Measurements from ENCODE around the gene KDM1A.

KDM1A gene

GRCh38 chr1:22976461-22977243, 42.6 kb upstream of the KDM1A start (continued):
- TF ChIP-seq ZNF433 (tag by site-specific recombination; IDR thresholded peaks at IDR 0.05; ENCODE audit: low read depth) (no peak), ZNF707 (tag by site-specific recombination; IDR thresholded peaks at IDR 0.05) (no peak), IKZF3 (tag by site-specific recombination; IDR thresholded peaks at IDR 0.05) (no peak), GLIS2 (tag by site-specific recombination; IDR thresholded peaks at IDR 0.05) (no peak), SP2 (tag by site-specific recombination; IDR thresholded peaks at IDR 0.05) (no peak), ZNF518A (tag by site-specific recombination; conservative IDR thresholded peaks at IDR 0.05; ENCODE audit: low read depth) (no peak), CTCF (tag by site-specific recombination; IDR thresholded peaks at IDR 0.05) (peak; percentile 96), ZNF248 (tag by site-specific recombination; IDR thresholded peaks at IDR 0.05) (no peak), ZFP3 (tag by site-specific recombination; IDR thresholded peaks at IDR 0.05; ENCODE audit: low read depth) (no peak)
- TF ChIP-seq, protein P1, sequence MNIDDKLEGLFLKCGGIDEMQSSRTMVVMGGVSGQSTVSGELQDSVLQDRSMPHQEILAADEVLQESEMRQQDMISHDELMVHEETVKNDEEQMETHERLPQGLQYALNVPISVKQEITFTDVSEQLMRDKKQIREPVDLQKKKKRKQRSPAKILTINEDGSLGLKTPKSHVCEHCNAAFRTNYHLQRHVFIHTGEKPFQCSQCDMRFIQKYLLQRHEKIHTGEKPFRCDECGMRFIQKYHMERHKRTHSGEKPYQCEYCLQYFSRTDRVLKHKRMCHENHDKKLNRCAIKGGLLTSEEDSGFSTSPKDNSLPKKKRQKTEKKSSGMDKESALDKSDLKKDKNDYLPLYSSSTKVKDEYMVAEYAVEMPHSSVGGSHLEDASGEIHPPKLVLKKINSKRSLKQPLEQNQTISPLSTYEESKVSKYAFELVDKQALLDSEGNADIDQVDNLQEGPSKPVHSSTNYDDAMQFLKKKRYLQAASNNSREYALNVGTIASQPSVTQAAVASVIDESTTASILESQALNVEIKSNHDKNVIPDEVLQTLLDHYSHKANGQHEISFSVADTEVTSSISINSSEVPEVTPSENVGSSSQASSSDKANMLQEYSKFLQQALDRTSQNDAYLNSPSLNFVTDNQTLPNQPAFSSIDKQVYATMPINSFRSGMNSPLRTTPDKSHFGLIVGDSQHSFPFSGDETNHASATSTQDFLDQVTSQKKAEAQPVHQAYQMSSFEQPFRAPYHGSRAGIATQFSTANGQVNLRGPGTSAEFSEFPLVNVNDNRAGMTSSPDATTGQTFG (tag by site-specific recombination; IDR thresholded peaks at IDR 0.05; ENCODE audit: borderline replicate concordance), result no peak
- TF ChIP-seq, protein P2, sequence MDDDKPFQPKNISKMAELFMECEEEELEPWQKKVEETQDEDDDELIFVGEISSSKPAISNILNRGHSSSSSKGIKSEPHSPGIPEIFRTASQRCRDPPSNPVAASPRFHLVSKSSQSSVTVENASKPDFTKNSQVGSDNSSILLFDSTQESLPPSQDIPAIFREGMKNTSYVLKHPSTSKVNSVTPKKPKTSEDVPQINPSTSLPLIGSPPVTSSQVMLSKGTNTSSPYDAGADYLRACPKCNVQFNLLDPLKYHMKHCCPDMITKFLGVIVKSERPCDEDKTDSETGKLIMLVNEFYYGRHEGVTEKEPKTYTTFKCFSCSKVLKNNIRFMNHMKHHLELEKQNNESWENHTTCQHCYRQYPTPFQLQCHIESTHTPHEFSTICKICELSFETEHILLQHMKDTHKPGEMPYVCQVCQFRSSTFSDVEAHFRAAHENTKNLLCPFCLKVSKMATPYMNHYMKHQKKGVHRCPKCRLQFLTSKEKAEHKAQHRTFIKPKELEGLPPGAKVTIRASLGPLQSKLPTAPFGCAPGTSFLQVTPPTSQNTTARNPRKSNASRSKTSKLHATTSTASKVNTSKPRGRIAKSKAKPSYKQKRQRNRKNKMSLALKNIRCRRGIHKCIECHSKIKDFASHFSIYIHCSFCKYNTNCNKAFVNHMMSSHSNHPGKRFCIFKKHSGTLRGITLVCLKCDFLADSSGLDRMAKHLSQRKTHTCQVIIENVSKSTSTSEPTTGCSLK (tag by site-specific recombination; IDR thresholded peaks at IDR 0.05), result no peak

DNA sequence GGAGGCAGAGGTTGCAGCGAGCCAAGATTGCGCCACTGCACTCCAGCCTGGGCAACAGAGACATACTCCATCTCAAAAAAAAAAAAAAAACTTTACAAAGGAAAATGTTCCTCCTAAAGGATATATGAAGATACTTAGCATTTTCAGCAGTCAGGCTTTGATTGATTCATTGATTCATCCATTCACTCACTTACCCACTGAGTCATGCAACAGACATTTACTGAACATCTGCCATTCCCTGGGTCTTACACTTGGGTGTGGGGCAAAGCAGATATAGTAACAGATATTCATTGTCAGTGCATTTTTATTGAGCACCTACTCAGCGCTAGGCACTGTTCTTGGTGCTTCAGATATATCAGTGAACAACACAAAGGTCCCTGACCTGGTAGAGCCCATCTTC, 41.0 kb upstream of the KDM1A start:
- ChIA-PET POLR2A (no interaction called here), CTCF (interaction anchor here (0.7 to 4.4 kb wide), 4 partner anchors 84 to 206 kb away, joined by 4 to 61 read pairs (median 6); no protein-coding TSS in a partner anchor)
- H3K4me3 ChIP-seq (ENCODE audit: low read depth, low read length), result no peak overlapping the region

More for the DNA sequence above, 41.0 kb upstream of the KDM1A start:
- Histone ChIP-seq H3K27ac (ENCODE audit: extremely low read depth, low read depth, low read length) (no peak overlapping the region), H3K4me1 (ENCODE audit: control insufficient read depth, insufficient read depth, low read length) (no peaks in the 10 kb centered on the region), H3K9me3 (ENCODE audit: control insufficient read depth, insufficient read depth, low read depth, low read length) (no peaks in the 10 kb centered on the region), H3K36me3 (ENCODE audit: control insufficient read depth in 2 of 2, insufficient read depth in 1 of 2, low read length in 2 of 2) (no peaks in the 10 kb centered on the region)
- TF ChIP-seq WT1 (tag by site-specific recombination; IDR thresholded peaks at IDR 0.05), result no peak
- no peak for TF ChIP-seq ZNF704 (tag by site-specific recombination; IDR thresholded peaks at IDR 0.05)
- no peak for TF ChIP-seq OSR2 (tag by site-specific recombination; IDR thresholded peaks at IDR 0.05)
- no peak for TF ChIP-seq SETDB1 (IDR thresholded peaks at IDR 0.05; ENCODE audit: insufficient read length, low read length)
- no peak for TF ChIP-seq GLI4 (tag by site-specific recombination; IDR thresholded peaks at IDR 0.05)
- no peak for TF ChIP-seq ZFP69B (tag by site-specific recombination; IDR thresholded peaks at IDR 0.05)
- TF ChIP-seq PRDM1 (tag by site-specific recombination; IDR thresholded peaks at IDR 0.05), result no peak
- TF ChIP-seq, protein P2 (tag by site-specific recombination; IDR thresholded peaks at IDR 0.05), result no peak
- no peak for TF ChIP-seq ZNF791 (tag by site-specific recombination; IDR thresholded peaks at IDR 0.05)
- TF ChIP-seq REPIN1 (tag by site-specific recombination; IDR thresholded peaks at IDR 0.05; ENCODE audit: low read depth), result no peak
- TF ChIP-seq ZFHX2 (tag by site-specific recombination; conservative IDR thresholded peaks at IDR 0.05), result no peak

Data from HEK293 (cell line).